Stimulated activated CD4-positive, alpha-beta T cell treated with anti-CD3 and anti-CD28 coated beads, TNF-alpha, amount 100 ng/mL, for 24 hours (primary cell): ENCODE results near the gene TOM1L2.

Source experiments
- DNase-seq, 3 experiments: peaks; one replicate each; pipeline ENCODE4 v3.0.0-alpha.2; 2020; ENCODE audit warnings: low read depth in 3 of 3

TOM1L2 gene

GRCh38 chr17:17807440-17807839 is 164.8 kb downstream of the TOM1L2 start:
- no peak for DNase-seq

- no peak for DNase-seq
Measured at GRCh38 chr17:17806611-17807274, 165.5 kb downstream of the TOM1L2 start.

GRCh38 chr17:17806035-17806434 is 166.2 kb downstream of the TOM1L2 start:
- no peak for DNase-seq

GRCh38 chr17:17805575-17805974 is 166.6 kb downstream of the TOM1L2 start:
- no peak for DNase-seq

GRCh38 chr17:17804007-17804406 is 168.2 kb downstream of the TOM1L2 start:
- DNase-seq, result no peak

- DNase-seq, result no peak
Measured at GRCh38 chr17:17801800-17802481, 170.3 kb downstream of the TOM1L2 start.

GRCh38 chr17:17800504-17801021 is 171.6 kb downstream of the TOM1L2 start:
- DNase-seq, result no peak

GRCh38 chr17:17798573-17799255 is 173.5 kb downstream of the TOM1L2 start:
- no peak for DNase-seq

- DNase-seq, result no peak
Measured at GRCh38 chr17:17798010-17798556, 174.1 kb downstream of the TOM1L2 start.

GRCh38 chr17:17797119-17797809 is 174.9 kb downstream of the TOM1L2 start:
- DNase-seq, result no peak

GRCh38 chr17:17796787-17797061 is 175.5 kb downstream of the TOM1L2 start:
- no peak for DNase-seq

GRCh38 chr17:17795946-17796786 is 176.0 kb downstream of the TOM1L2 start:
- no peak for DNase-seq

- DNase-seq, result no peak
Measured at GRCh38 chr17:17795296-17795695, 176.9 kb downstream of the TOM1L2 start.

- DNase-seq, result no peak
Measured at GRCh38 chr17:17794382-17794781, 177.8 kb downstream of the TOM1L2 start.
